Measurements from ENCODE around the gene SYTL3. TPM values are rescaled to one million over a fixed set of nuclear protein-coding genes. Genes with fewer than 3 reads are reported as not detected.
"Not testable (repeated sequence)": the region's sequence is repeated elsewhere in the genome, so short reads cannot be mapped to it uniquely, and the experiment has no call there.

The SYTL3 gene
- total RNA-seq, 1 experiment from 2014 or later = 13.8 TPM

DNA sequence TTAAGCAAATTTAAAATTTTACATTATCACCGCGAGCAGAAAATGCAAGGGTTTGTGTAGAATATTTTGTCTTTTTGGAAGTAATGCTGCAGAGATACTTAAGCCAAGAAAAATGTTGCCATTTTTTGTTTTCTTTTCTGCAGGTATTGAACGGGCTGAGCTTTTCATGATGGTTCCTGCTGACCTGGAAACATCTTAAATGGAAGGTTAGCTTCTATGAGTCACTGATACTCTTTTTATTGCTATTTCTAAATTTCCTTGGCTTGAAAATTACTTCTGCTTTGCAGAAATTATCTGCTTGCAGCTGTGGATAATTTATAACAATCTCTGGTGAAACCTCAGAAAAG is 12.7 kb downstream of the SYTL3 start:
- DNase-seq (ENCODE audit: low read depth) = no peak

GRCh38 chr6:158662954-158663624 is 13.2 kb downstream of the SYTL3 start:
- DNase-seq (ENCODE audit: low read depth) = peak; percentile 95

- DNase-seq (ENCODE audit: low read depth) = no peak
Observed at GRCh38 chr6:158663625-158664165, 13.8 kb downstream of the SYTL3 start.

- no peak for DNase-seq (ENCODE audit: low read depth)
Observed at GRCh38 chr6:158665332-158665731, 15.5 kb downstream of the SYTL3 start.

DNA sequence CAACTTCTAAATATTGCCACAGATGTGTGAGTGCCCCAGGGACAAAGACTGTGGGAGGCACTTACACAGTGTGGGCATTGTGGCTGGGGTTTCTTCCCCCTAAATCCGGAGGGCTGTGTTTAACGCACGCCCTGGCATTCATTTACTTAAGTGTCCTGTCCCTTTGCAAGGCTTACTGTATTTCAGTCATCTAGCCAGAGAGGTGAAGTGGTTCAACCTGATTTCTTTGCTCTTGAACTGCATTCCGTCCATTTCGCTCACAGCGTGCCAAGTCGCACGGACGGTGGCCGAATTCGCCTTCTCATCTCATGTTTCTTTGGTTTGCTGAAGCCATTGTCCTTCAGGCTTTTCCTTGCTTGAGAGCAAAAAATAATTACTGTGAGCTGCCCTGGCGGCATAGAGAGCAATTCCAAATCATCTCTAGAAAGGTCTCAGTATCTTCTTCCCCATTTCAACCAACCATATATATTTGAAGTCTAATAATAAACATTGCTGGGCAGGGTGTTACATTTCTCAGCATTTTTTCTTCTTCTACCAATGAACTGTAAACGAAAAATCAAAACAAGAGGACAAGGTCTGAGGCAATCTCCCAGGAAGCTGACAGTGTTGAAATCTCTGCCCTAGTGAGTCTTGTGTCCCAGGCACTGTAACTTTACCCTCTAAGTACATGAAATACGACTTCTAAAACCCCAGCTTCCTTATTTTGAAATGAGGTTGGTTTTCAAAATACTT is 16.9 kb downstream of the SYTL3 start:
- peak; percentile 83 for DNase-seq (ENCODE audit: low read depth)

DNA sequence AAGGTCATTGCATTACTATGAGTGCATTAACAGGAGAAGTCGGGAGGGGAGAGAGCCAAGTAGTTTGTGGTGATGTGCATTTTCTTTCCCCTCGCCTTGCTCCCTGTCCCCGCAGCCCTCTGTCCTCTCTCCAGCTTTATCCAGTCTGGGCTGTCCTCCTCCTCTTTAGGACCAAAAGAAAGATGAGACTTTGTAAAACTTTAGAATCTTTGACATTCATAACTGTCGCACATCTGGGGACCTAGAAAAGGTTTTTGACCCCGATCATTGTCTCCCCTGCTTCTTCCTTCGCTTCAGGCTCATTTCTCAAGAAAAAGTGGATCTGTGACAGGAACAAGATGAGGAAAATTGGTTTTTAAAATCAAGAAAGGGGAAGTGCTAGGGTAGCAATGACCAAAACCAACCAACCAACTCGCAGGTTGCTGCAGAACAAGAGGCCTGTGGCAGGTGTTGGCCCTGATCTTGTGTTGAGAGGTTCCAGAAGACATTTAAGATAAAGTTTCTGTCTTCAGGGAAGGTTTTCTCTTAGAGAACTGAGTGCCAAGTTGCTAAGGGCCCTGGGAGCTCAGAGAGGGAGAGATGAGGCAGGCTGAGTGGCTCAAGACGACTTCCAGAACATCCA is 17.6 kb downstream of the SYTL3 start:
- no peak for DNase-seq (ENCODE audit: low read depth)

DNA sequence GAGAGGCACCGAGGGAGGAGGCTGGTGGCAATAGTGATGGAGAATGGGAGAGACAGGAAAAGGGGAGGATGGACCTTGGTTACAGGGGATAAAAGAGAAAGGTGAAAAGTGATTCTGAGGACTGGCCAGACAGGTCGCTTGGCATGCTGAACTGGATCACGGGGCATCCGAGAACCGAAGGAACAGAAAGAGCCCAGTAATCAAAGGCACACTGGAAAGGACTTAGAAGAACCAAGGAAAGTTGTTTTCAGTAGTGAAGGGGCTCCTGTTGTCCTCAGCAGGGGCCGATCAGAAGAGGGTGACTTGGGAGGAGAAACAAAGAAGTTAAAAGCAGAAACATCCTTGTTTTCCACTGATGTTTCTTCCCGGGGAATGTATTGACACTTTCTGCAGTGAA is 18.9 kb downstream of the SYTL3 start:
- no peak for DNase-seq (ENCODE audit: low read depth)

- peak; percentile 52 for DNase-seq (ENCODE audit: low read depth)
Observed at GRCh38 chr6:158669145-158670035, 19.5 kb downstream of the SYTL3 start.

GRCh38 chr6:158672119-158672518 is 22.3 kb downstream of the SYTL3 start:
- not testable (repeated sequence) for DNase-seq (ENCODE audit: low read depth)

DNA sequence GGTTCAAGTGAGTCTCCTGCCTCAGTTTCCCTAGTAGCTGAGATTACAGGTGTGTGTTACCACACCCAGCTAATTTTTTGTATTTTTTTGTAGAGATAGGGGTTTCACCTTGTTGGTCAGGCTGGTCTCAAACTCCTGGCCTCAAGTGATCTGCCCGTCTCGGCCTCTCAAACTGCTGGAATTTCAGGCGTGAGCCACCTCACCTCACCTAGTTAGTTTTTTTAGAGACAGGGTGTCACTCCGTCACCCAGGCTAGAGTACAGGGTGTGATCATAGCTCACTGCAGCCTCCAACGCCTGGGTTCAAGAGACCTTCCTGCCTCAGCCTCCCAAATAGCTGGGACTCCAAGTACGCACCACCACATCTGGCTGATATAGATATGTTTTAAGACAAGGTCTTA is 22.9 kb downstream of the SYTL3 start:
- no peak for DNase-seq (ENCODE audit: low read depth)

- no peak for DNase-seq (ENCODE audit: low read depth)
Observed at GRCh38 chr6:158674342-158675131, 24.7 kb downstream of the SYTL3 start.

DNA sequence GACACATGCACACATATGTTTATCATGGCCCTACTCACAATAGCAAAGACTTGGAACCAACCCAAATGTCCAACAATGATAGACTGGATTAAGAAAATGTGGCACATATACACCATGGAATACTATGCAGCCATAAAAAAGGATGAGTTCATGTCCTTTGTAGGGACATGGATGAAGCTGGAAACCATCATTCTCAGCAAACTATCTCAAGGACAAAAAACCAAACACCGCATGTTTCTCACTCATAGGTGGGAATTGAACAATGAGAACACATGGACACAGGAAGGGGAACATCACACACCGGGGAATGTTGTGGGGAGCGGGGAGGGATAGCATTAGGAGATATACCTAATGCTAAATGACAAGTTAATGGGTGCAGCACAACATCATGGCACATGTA is 27.2 kb downstream of the SYTL3 start:
- DNase-seq (ENCODE audit: low read depth) = not testable (repeated sequence)

GRCh38 chr6:158677906-158678578 is 28.2 kb downstream of the SYTL3 start:
- DNase-seq (ENCODE audit: low read depth) = no peak

DNA sequence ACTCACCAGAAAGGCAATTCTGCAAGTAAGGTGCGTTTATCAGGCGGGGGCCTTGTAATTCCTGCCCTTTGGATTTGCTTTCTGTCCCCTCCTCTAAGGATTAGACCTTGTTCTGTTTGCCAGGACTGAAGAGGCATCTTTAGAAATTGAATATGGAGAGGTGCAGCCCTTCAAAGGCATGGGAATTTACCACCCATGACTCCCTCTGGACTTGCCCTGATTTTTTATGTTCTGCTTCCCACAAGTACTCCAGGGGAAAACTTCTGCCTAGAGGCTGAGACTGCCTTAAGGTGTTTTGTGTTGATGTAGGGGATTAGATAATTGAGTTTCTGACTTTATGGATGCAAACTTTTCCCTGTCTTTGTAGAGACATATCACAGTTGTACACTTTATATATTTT is 30.2 kb downstream of the SYTL3 start:
- no peak for DNase-seq (ENCODE audit: low read depth)

GRCh38 chr6:158680481-158680880 is 30.6 kb downstream of the SYTL3 start:
- DNase-seq (ENCODE audit: low read depth) = no peak

DNA sequence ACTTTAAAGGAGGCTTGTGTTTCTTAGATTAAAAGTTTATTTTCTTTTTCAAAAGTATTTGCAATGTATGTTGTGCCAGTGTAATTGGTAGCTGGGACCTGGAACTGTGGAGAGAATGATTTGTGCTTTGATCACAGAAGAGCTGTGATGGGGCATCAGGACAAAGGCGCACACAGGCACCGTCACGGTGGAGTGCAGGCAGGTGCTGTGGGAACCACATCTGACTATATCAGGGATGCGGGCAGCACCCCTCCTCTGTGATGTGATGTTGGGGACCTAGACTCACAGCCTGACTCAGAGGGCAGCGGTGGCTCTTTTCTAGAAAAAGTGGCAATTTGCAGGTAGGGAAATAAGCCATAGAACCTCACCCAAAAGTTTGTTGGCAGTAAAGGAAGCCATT is 34.5 kb downstream of the SYTL3 start:
- no peak for DNase-seq (ENCODE audit: low read depth)

DNA sequence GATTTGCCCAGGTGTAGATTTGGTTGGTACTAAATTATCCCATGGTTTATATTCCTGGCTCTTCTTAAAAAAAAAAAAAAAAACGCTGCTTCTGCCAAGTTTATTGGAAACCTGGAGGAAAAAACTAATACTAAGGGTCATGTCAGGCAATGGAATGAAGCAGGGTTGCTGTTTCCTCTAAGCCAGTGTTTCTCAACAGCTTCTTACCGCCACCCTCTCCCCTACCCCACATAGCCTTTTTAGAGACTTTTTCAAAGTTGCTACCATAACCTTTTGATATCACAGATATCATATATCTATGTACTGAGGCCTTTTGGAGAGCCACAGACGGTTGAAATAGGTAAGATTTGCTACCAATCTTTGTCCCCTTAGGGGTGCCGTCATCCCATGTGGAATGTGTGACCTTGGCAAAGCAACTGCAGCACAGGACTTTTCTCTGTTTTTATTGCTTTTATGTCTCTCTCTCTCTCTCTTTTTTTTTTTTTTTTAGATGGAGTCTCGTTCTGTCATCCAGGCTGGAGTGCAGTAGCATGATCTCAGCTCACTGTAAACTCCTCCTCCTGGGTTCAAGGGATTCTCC is 35.0 kb downstream of the SYTL3 start:
- no peak for DNase-seq (ENCODE audit: low read depth)

DNA sequence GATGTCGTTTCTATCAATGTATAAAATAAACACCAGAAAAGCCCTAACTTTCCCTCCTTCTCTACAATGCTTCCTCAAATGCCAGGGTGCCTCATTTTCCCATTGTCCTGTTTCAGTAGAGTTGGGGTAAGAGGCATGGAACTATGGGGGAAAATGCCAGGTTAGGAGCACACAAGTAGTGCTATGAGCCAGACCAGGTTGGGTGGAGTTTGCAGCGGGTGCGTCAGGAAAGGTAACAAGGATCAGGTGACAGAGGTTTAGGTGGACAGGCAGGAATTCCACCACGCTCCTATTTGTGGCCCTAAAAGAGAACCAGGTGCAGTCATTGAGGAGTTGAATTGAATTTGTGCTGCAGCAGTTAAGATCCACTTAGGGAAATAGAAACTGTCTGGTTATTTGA is 36.5 kb downstream of the SYTL3 start:
- no peak for DNase-seq (ENCODE audit: low read depth)

DNA sequence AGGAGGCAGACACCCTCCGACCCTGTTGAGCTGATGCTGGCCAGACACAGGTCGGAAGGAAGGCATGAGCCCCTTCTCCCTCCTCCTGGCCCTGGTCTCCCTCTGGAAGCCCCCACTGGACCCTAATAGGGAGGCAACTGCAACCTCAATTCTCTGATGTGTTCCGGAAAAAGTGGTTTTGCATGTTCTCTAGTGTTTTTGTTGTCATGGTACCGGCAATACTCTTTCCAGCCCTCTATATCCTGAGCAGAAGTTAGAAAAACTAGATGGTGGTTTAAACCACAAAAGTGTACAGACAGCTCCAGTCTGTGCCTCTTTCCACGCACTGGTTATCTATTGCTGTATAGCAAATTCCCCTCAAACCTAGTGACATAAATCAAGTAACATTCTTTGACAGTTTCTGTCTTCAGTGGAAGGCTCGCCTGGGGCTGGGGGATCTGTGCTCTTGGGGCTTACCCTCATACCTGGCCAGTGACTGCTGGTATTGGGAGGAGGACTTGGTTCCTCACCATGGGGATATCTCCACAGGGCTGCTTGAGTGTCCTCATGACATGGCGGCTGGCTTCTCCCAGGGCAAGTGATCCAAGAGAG is 37.0 kb downstream of the SYTL3 start:
- DNase-seq (ENCODE audit: low read depth) = no peak
